Posterior vena cava (tissue), 2 donors: Measurements from ENCODE around the gene FAH. TPM values are rescaled to one million over a fixed set of nuclear protein-coding genes. Genes with fewer than 3 reads are reported as not detected.
"Not testable (repeated sequence)": the region's sequence is repeated elsewhere in the genome, so short reads cannot be mapped to it uniquely, and the experiment has no call there.

Experiments
- DNase-seq: peaks from one replicate; pipeline ENCODE4 v3.0.0-alpha.2; 2020; ENCODE audit warnings: low spot score
- intact Hi-C, 2 donors: fragments of 100-400 bp; cut with DNase I; formaldehyde crosslinking; loops; one replicate each; pipeline versions ENCODE4 v1.14.1 to v1.14.2; 2022 to 2023
- total RNA-seq, 2 donors: library from RNA; stranded (reverse); fragmentation: NEBNext Ultra II Directional; extraction: Animal tissue kit (Norgen Biotek cat#: 25700); gene quantifications; one replicate each; pipeline ENCODE4 v1.2.1, GENCODE V29; 2021
- donor health status: DM: yes; HTN: yes; CAD: no.
- donor health status: DM: yes; HTN: yes; CAD: no.

FAH gene
- total RNA-seq, 2 donors from 2014 or later: 20.5 to 22.4 TPM

GRCh38 chr15:80141916-80142598, 10.7 kb upstream of the FAH start:
- no peak for DNase-seq
- intact Hi-C loops: no loop called here

GRCh38 chr15:80142646-80143045, 10.2 kb upstream of the FAH start:
- DNase-seq: no peak
- intact Hi-C loops: no loop called here

GRCh38 chr15:80151148-80151547, 1.7 kb upstream of the FAH start:
- DNase-seq: no peak
- intact Hi-C loops: loop anchor here in 1 of 2 donors (10.0 kb wide), 1 partner anchor 96 kb away; the partner anchor contains the start of gene ZFAND6

- intact Hi-C loops: loop anchor here in 1 of 2 donors (10.0 kb wide), 1 partner anchor 97 kb away; the partner anchor contains the start of gene ZFAND6
- DNase-seq: no peak
Measured at GRCh38 chr15:80151576-80151975, 1.2 kb upstream of the FAH start.

- DNase-seq: peak; percentile 98
- intact Hi-C loops: loop anchor here in 1 of 2 donors (10.0 kb wide), 1 partner anchor 98 kb away; the partner anchor contains the start of gene ZFAND6
Measured at GRCh38 chr15:80152180-80152895, 461 bp upstream of the FAH start.

- no peak for DNase-seq
- intact Hi-C loops: loop anchor here in 1 of 2 donors (10.0 kb wide), 1 partner anchor 99 kb away; the partner anchor contains the start of gene ZFAND6
Measured at GRCh38 chr15:80153900-80154299, 1.1 kb downstream of the FAH start.

GRCh38 chr15:80154336-80154735, 1.5 kb downstream of the FAH start:
- DNase-seq: no peak
- intact Hi-C loops: loop anchor here in 1 of 2 donors (10.0 kb wide), 1 partner anchor 100 kb away; the partner anchor contains the start of gene ZFAND6

GRCh38 chr15:80155001-80155377, 2.2 kb downstream of the FAH start:
- no peak for DNase-seq
- intact Hi-C loops: loop anchor here in 1 of 2 donors (10.0 kb wide), 1 partner anchor 100 kb away; the partner anchor contains the start of gene ZFAND6

GRCh38 chr15:80155378-80156175, 2.8 kb downstream of the FAH start:
- intact Hi-C loops: loop anchor here in 1 of 2 donors (10.0 kb wide), 1 partner anchor 101 kb away; the partner anchor contains the start of gene ZFAND6
- DNase-seq: not testable (repeated sequence)

GRCh38 chr15:80156176-80156720, 3.4 kb downstream of the FAH start:
- intact Hi-C loops: loop anchor here in 1 of 2 donors (10.0 kb wide), 1 partner anchor 101 kb away; the partner anchor contains the start of gene ZFAND6
- DNase-seq: no peak

- intact Hi-C loops: loop anchor here in 1 of 2 donors (10.0 kb wide), 1 partner anchor 102 kb away; the partner anchor contains the start of gene ZFAND6
Measured at GRCh38 chr15:80157215-80157614, 4.4 kb downstream of the FAH start.

GRCh38 chr15:80159301-80159700, 6.5 kb downstream of the FAH start:
- intact Hi-C loops: loop anchor here in 1 of 2 donors (10.0 kb wide), 1 partner anchor 104 kb away; the partner anchor contains the start of gene ZFAND6
- no peak for DNase-seq

More at GRCh38 chr15:80157215-80157614, 4.4 kb downstream of the FAH start:
- DNase-seq: no peak

- DNase-seq: no peak
- intact Hi-C loops: loop anchor here in 1 of 2 donors (10.0 kb wide), 1 partner anchor 105 kb away; the partner anchor contains the start of gene ZFAND6
Measured at GRCh38 chr15:80159811-80160569, 7.2 kb downstream of the FAH start.

GRCh38 chr15:80160570-80161156, 7.9 kb downstream of the FAH start:
- intact Hi-C loops: no loop called here
- peak; percentile 88 for DNase-seq

GRCh38 chr15:80161468-80162016, 8.7 kb downstream of the FAH start:
- no peak for DNase-seq
- intact Hi-C loops: no loop called here

GRCh38 chr15:80162059-80162554, 9.3 kb downstream of the FAH start:
- intact Hi-C loops: no loop called here
- no peak for DNase-seq

- DNase-seq: no peak
- intact Hi-C loops: no loop called here
Measured at GRCh38 chr15:80163217-80163616, 10.4 kb downstream of the FAH start.
